ENCODE measurements around the gene PET100. TPM values are rescaled to one million over a fixed set of nuclear protein-coding genes. Genes with fewer than 3 reads are reported as not detected.

Gene PET100
- total and polyA plus RNA-seq, 10 of the 15 experiments (the other 5 are each of a cell fraction or from before 2014, with no cell fraction given): 47.0 to 462 (median 126) TPM

GRCh38 chr19:7663706-7664105 is 34.1 kb downstream of the PET100 start (continued):
- TF ChIP-seq TCF12 (IDR thresholded peaks at IDR 0.05; ENCODE audit: low read depth, low read length): no peak
- TF ChIP-seq GABPA (IDR thresholded peaks at IDR 0.05; ENCODE audit: low read depth): no peak
- no peak for TF ChIP-seq BRCA1 (IDR thresholded peaks at IDR 0.05; ENCODE audit: low read depth, low read length)
- no peak for TF ChIP-seq RBBP5 (conservative IDR thresholded peaks at IDR 0.05)
- TF ChIP-seq RAD21 (IDR thresholded peaks at IDR 0.05; ENCODE audit: insufficient read depth, low read depth, low read length): no peak
- TF ChIP-seq IRF3 (IDR thresholded peaks at IDR 0.05): no peak
- no peak for TF ChIP-seq RUNX3 (IDR thresholded peaks at IDR 0.05; ENCODE audit: low read length)

GRCh38 chr19:7665076-7665475 is 35.5 kb downstream of the PET100 start:
- no peak for ATAC-seq
- Histone ChIP-seq H2AFZ (ENCODE audit: control insufficient read depth, low read depth, low read length) (no peak overlapping the region), H3K9ac (ENCODE audit: control insufficient read depth, insufficient read depth, low read length) (no peak overlapping the region), H3K4me1 (ENCODE audit: control insufficient read depth, insufficient read depth, low read length) (no peaks in the 10 kb centered on the region), H3K4me3 (no peak overlapping the region), H3K36me3 (ENCODE audit: control insufficient read depth in 2 of 2, insufficient read depth in 2 of 2, low read length in 1 of 2) (no peaks in the 10 kb centered on the region), H3K79me2 (ENCODE audit: control insufficient read depth, insufficient read depth, low read length) (no peaks in the 10 kb centered on the region), H3K9me3 (replicated peaks; ENCODE audit: control insufficient read depth, insufficient read depth, low read length) (no peaks in the 10 kb centered on the region), H3K4me2 (ENCODE audit: control insufficient read depth, insufficient read depth) (no peak overlapping the region), H4K20me1 (ENCODE audit: control insufficient read depth, insufficient read depth) (no peaks in the 10 kb centered on the region), H3K27ac (ENCODE audit: control insufficient read depth, insufficient read depth) (no peak overlapping the region), H3K27me3 (replicated peaks in 1 of 2; ENCODE audit: control insufficient read depth in 2 of 2, insufficient read depth in 2 of 2, low read length in 1 of 2) (0 out of 4 replicates have a peak, but pooled peaks cover 0 to 1% of the 10 kb centered on the region in 2 experiments)
- no peak for DNase-seq (ENCODE audit: low read depth, low spot score)
- ChIA-PET RAD21 (ENCODE audit: unreplicated experiment) (no interaction called here), POLR2A (no interaction called here), CTCF (interaction anchor here (1.1 kb wide), 1 partner anchor 97 kb away, joined by 3 read pairs; no protein-coding TSS in a partner anchor), SMC1A (ENCODE audit: uncharacterized antibody, unreplicated experiment) (no interaction called here)
- TF ChIP-seq TCF3 (IDR thresholded peaks at IDR 0.05; ENCODE audit: borderline replicate concordance, insufficient read depth, low read depth, low read length) (no peak), IKZF1 (conservative IDR thresholded peaks at IDR 0.05) (no peak), POU2F2 (IDR thresholded peaks at IDR 0.05; ENCODE audit: borderline replicate concordance, low read depth, low read length) (no peak), BCL3 (IDR thresholded peaks at IDR 0.05; ENCODE audit: borderline replicate concordance, insufficient read depth, low read depth, low read length, poor library complexity, severe bottlenecking) (no peak), ATF2 (IDR thresholded peaks at IDR 0.05; ENCODE audit: low read length) (no peak), ZNF622 (IDR thresholded peaks at IDR 0.05) (no peak)
- in situ Hi-C loops (cut with MboI) (no loop called here), intact Hi-C loops (cut with micrococcal nuclease; ENCODE audit: unreplicated experiment) (no loop called here)
- WGBS (ENCODE audit: insufficient coverage, insufficient replicate concordance, low lambda C conversion rate, missing lambda C conversion rate): 48% methylated on average over 4 of the region's 4 CpGs
- no peak for FAIRE-seq
- BruUV-seq (replicated peaks): no TSS peak

Measured in GM12878 (cell line).